HFFc6 (cell line): Measurements from ENCODE around the gene RNASE3. TPM values are rescaled to one million over a fixed set of nuclear protein-coding genes. Genes with fewer than 3 reads are reported as not detected.

Source experiments
- DNase-seq: peaks from one replicate; pipeline ENCODE4 v3.0.0-alpha.2; 2018
- H3K27ac Mint-ChIP-seq: 2 replicates; pipeline ENCODE4 v1.8.0; 2020; ENCODE audit warnings: mild to moderate bottlenecking, mixed read lengths
- H3K27me3 Mint-ChIP-seq: 2 replicates; pipeline ENCODE4 v1.8.0; 2021; ENCODE audit warnings: mild to moderate bottlenecking, moderate library complexity, mixed read lengths; ENCODE audit not compliant: insufficient read depth
- H3K36me3 Mint-ChIP-seq: 2 replicates; pipeline ENCODE4 v1.8.0; 2021; ENCODE audit warnings: low read depth, mixed read lengths
- H3K4me1 Mint-ChIP-seq: 2 replicates; pipeline ENCODE4 v1.8.0; 2020; ENCODE audit warnings: low read depth, mixed read lengths
- H3K4me3 Mint-ChIP-seq: 2 replicates; pipeline ENCODE4 v1.8.0; 2020; ENCODE audit warnings: mild to moderate bottlenecking, moderate library complexity, mixed read lengths
- H3K9me3 Mint-ChIP-seq: 2 replicates; pipeline ENCODE4 v1.8.0; 2020; ENCODE audit warnings: mild to moderate bottlenecking, mixed read lengths
- CTCF ChIP-seq: fragments of 200-600 bp; sonication (generic); IDR thresholded peaks from 2 replicates; pipeline ENCODE4 v1.5.0; 2021; ENCODE audit warnings: antibody characterized with exemption, mild to moderate bottlenecking
- total RNA-seq, 6 experiments: library from RNA; stranded (reverse); fragmentation: NEBNext Ultra II Directional; extraction: Animal tissue kit (Norgen Biotek cat#: 25700); gene quantifications; 2 replicates in 1 of 6; 3 replicates in 5 of 6; pipeline ENCODE4 v1.2.3, GENCODE V29; 2021

RNASE3 gene
- total RNA-seq, 6 experiments from 2014 or later, result not detected

GRCh38 chr14:20935303-20935984, 44.3 kb downstream of the RNASE3 start:
- no peak for TF ChIP-seq CTCF
- Mint-ChIP-seq H3K27me3 (peaks cover 6% of the 10 kb centered on the region), H3K4me3 (no peak overlapping the region), H3K36me3 (no peaks in the 10 kb centered on the region), H3K4me1 (no peaks in the 10 kb centered on the region), H3K9me3 (no peaks in the 10 kb centered on the region), H3K27ac (no peak overlapping the region)
- no peak for DNase-seq

Other genes starting within 250 kb of the RNASE3 start
- gene OR6S1, start 249.7 kb upstream of the RNASE3 start, total RNA-seq, result not detected
- gene RNASE4, start 206.8 kb upstream of the RNASE3 start, total RNA-seq, result 1 to 10 TPM; 2.8 to 6.9 (median 5.3) TPM
- 1 to 10 TPM; 2.4 to 4.0 (median 3.2) TPM for gene ANG, start 202.6 kb upstream of the RNASE3 start, total RNA-seq
- gene EDDM3A, start 145.5 kb upstream of the RNASE3 start, total RNA-seq, result not detected
- not detected for gene EDDM3B, start 123.0 kb upstream of the RNASE3 start, total RNA-seq
- not detected for gene RNASE6, start 110.1 kb upstream of the RNASE3 start, total RNA-seq
- not detected for gene RNASE1, start 88.5 kb upstream of the RNASE3 start, total RNA-seq
- gene RNASE2, start 64.1 kb downstream of the RNASE3 start, total RNA-seq, result not detected
- gene METTL17, start 98.6 kb downstream of the RNASE3 start, total RNA-seq, result 10 to 100 TPM; 29.3 to 34.0 (median 32.7) TPM
- under 1 TPM in 1 of 6 experiments, not detected in 5; 0.15 TPM for gene SLC39A2, start 107.9 kb downstream of the RNASE3 start, total RNA-seq
- under 1 TPM in 4 of 6 experiments, not detected in 2; 0.11 to 0.31 (median 0.23) TPM for gene NDRG2, start 133.7 kb downstream of the RNASE3 start, total RNA-seq
- gene TPPP2, start 138.8 kb downstream of the RNASE3 start, total RNA-seq, result not detected
- not detected for gene RNASE13, start 143.4 kb downstream of the RNASE3 start, total RNA-seq
- gene RNASE7, start 151.0 kb downstream of the RNASE3 start, total RNA-seq, result not detected
- not detected for gene RNASE8, start 166.4 kb downstream of the RNASE3 start, total RNA-seq
- 10 to 100 TPM; 30.4 to 43.0 (median 40.8) TPM for gene ARHGEF40, start 178.9 kb downstream of the RNASE3 start, total RNA-seq
- 10 to 100 TPM in 2 of 6 experiments, 1 to 10 TPM in 4; 5.3 to 11.2 (median 6.6) TPM for gene ZNF219, start 207.3 kb downstream of the RNASE3 start, total RNA-seq
- gene TMEM253, start 209.7 kb downstream of the RNASE3 start, total RNA-seq, result under 1 TPM in 2 of 6 experiments, not detected in 4; 0.18 to 0.35 TPM